H1 (cell line): ENCODE data around the gene ATP8B2. TPM values are rescaled to one million over a fixed set of nuclear protein-coding genes. Genes with fewer than 3 reads are reported as not detected.

Experiments
- CTBP2 ChIP-seq: IDR thresholded peaks from 2 replicates; pipeline ENCODE4 v1.7.0; 2011; ENCODE audit warnings: borderline replicate concordance, mild to moderate bottlenecking, moderate library complexity, mixed read lengths, low read length; ENCODE audit not compliant: insufficient read depth, insufficient read length
- KDM1A ChIP-seq: fragments of 200-600, 300-600 bp; sonication (generic); IDR thresholded peaks from 2 replicates; pipeline ENCODE4 v1.7.1; 2016; ENCODE audit warnings: mild to moderate bottlenecking, low read length, borderline replicate concordance
- SAP30 ChIP-seq: fragments of 300-600 bp; sonication (generic); IDR thresholded peaks from 2 replicates; pipeline ENCODE4 v1.7.1; 2012; ENCODE audit warnings: low read length, moderate library complexity, mild to moderate bottlenecking, inconsistent platforms; ENCODE audit not compliant: insufficient read depth, insufficient replicate concordance
- polyA plus RNA-seq, 7 experiments: library from polyadenylated mRNA; depleted of rRNA in 3 of 7; stranded (reverse) in 5 of 7; unstranded in 2 of 7; fragments of >200 nt in 5 of 7; fragments of 200-250 nt in 2 of 7; gene quantifications; 1 replicate in 5 of 7; 2 replicates in 1 of 7; 4 replicates in 1 of 7; pipeline versions ENCODE4 v1.2.1 to v1.2.3, GENCODE V29; 2011 to 2013; ENCODE audit warnings: missing spikeins in 2 of 7, mixed read lengths in 2 of 7
- total RNA-seq: library from RNA; stranded (reverse); fragmentation: NEBNext Ultra II Directional; extraction: Animal tissue kit (Norgen Biotek cat#: 25700); gene quantifications from 2 replicates; pipeline ENCODE4 v1.2.1, GENCODE V29; 2021

ATP8B2 gene
- total and polyA plus RNA-seq, 2 of the 8 experiments (the other 6 are each of a cell fraction or from before 2014, with no cell fraction given), result 61.4 to 70.1 TPM

DNA sequence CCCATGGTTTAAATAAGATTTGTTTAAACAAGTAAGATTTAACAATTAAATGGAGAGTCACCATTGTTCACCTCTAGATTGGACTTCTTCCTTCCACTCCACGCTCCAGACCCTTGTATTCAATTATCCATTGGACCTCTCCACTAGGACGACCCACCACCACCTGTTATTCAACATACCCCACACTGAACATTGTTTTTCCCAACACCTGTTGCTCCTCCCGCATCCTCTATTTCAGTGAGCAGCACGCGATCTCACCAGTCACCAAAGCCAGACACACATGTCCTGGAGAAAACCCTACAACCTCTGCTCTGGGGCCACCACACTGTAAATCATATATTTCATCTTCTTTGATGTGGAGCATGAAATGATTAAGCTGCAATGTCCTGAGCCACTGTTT lies 28.6 kb downstream of the ATP8B2 start (continued):
- TF ChIP-seq CTBP2 (no peak), KDM1A (no peak), SAP30 (no peak)
- TF ChIP-seq, all 59 proteins: peak for 0
